ENCODE data around the gene RAB1B. TPM values are rescaled to one million over a fixed set of nuclear protein-coding genes. Genes with fewer than 3 reads are reported as not detected.

The RAB1B gene
- 106 and 159 TPM in 2 replicates for total RNA-seq

GRCh38 chr11:66268244-66268951 lies at the start of gene RAB1B:
RAB1B (plus strand) TSS chr11:66268639; CDS start chr11:66268680, 41 bp downstream.

GRCh38 chr11:66277471-66278362 lies 9.3 kb downstream of the RAB1B start, which contains the start of gene CNIH2:
CNIH2 (plus strand) TSS chr11:66278175; CDS start chr11:66278457, 282 bp downstream.

GRCh38 chr11:66288671-66289547 lies 20.5 kb downstream of the RAB1B start, which contains the start of gene YIF1A:
YIF1A (minus strand) TSS chr11:66289143; CDS start chr11:66288985, 158 bp downstream.

GRCh38 chr11:66291706-66292542 lies 23.5 kb downstream of the RAB1B start, which contains the start of gene TMEM151A:
TMEM151A (plus strand) TSS chr11:66291894; CDS start chr11:66292014, 120 bp downstream.

GRCh38 chr11:66316849-66317251 lies 48.4 kb downstream of the RAB1B start, which contains the start of gene CD248:
CD248 (minus strand) TSS chr11:66317044; CDS start chr11:66317027, 17 bp downstream.

Other genes with a start within 250 kb of the RAB1B start
- gene CATSPER1, start 242.2 kb upstream of the RAB1B start, total RNA-seq = not detected in 2 replicates
- gene GAL3ST3, start 219.5 kb upstream of the RAB1B start, total RNA-seq = 0.91 and 1.8 TPM in 2 replicates
- gene SF3B2, start 216.3 kb upstream of the RAB1B start, total RNA-seq = 157 and 172 TPM in 2 replicates
- gene PACS1, start 198.4 kb upstream of the RAB1B start, total RNA-seq = 22.9 and 26.6 TPM in 2 replicates
- 19.0 and 19.4 TPM in 2 replicates for gene KLC2, start 10.9 kb upstream of the RAB1B start, total RNA-seq
- gene CNIH2, start 9.5 kb downstream of the RAB1B start, total RNA-seq = 0.26 and 1.1 TPM in 2 replicates
- 167 and 281 TPM in 2 replicates for gene YIF1A, start 20.5 kb downstream of the RAB1B start, total RNA-seq
- 0.39 TPM in 1 of 2 replicates, not detected in the other for gene TMEM151A, start 23.3 kb downstream of the RAB1B start, total RNA-seq
- 35.8 and 135 TPM in 2 replicates for gene CD248, start 48.4 kb downstream of the RAB1B start, total RNA-seq
- gene RIN1, start 67.8 kb downstream of the RAB1B start, total RNA-seq = 29.0 and 38.1 TPM in 2 replicates
- 44.3 and 54.0 TPM in 2 replicates for gene BRMS1, start 76.5 kb downstream of the RAB1B start, total RNA-seq
- 46.4 and 72.1 TPM in 2 replicates for gene B4GAT1, start 79.0 kb downstream of the RAB1B start, total RNA-seq
- gene SLC29A2, start 103.1 kb downstream of the RAB1B start, total RNA-seq = 1.5 and 3.6 TPM in 2 replicates
- gene NPAS4, start 152.4 kb downstream of the RAB1B start, total RNA-seq = not detected in 2 replicates
- 47.7 and 74.2 TPM in 2 replicates for gene MRPL11, start 170.2 kb downstream of the RAB1B start, total RNA-seq
- 10.0 and 13.5 TPM in 2 replicates for gene PELI3, start 198.3 kb downstream of the RAB1B start, total RNA-seq
- 40.3 and 61.2 TPM in 2 replicates for gene DPP3, start 211.8 kb downstream of the RAB1B start, total RNA-seq
- 17.3 and 66.4 TPM in 2 replicates for gene BBS1, start 242.0 kb downstream of the RAB1B start, total RNA-seq